Sigmoid colon (tissue), 7 donors: ENCODE measurements around the gene RIT2. TPM values are rescaled to one million over a fixed set of nuclear protein-coding genes. Genes with fewer than 3 reads are reported as not detected.

Experiments used
- DNase-seq: peaks from one replicate; pipeline ENCODE4 v3.0.0-alpha.2; 2019
- H3K27ac ChIP-seq, 4 donors: fragments of 200-600 bp; sonication (generic); one replicate each; pipeline ENCODE4 v1.5.1; 2016 to 2019; ENCODE audit warnings: mild to moderate bottlenecking in 1 of 4
- H3K27me3 ChIP-seq, 3 donors: fragments of 200-600 bp; sonication (generic); one replicate each; pipeline ENCODE4 v1.5.1; 2019; ENCODE audit warnings: mild to moderate bottlenecking in 1 of 3
- H3K36me3 ChIP-seq, 4 donors: fragments of 200-600 bp; sonication (generic); one replicate each; pipeline ENCODE4 v1.5.1; 2016 to 2019
- H3K4me1 ChIP-seq, 4 donors: fragments of 200-600 bp; sonication (generic); one replicate each; pipeline ENCODE4 v1.5.1; 2017 to 2019
- H3K4me3 ChIP-seq, 4 donors: fragments of 200-600 bp; sonication (generic); one replicate each; pipeline ENCODE4 v1.5.1; 2017 to 2019; ENCODE audit warnings: mild to moderate bottlenecking in 2 of 4, moderate library complexity in 1 of 4
- H3K9me3 ChIP-seq, 4 donors: fragments of 200-600 bp in 3 of 4; sonication (generic) in 3 of 4; one replicate each; pipeline versions ENCODE4 v1.5.1 to v1.6.1; 2013 to 2019
- EP300 ChIP-seq, 4 donors: sonication (generic); formaldehyde crosslinking; IDR thresholded peaks; one replicate each; pipeline ENCODE4 v1.6.1; 2017; ENCODE audit warnings: antibody characterized with exemption in 4 of 4
- POLR2A ChIP-seq, 2 donors: fragments of 450-650 bp; IDR thresholded peaks; one replicate each; pipeline ENCODE4 v1.6.1; 2016; ENCODE audit warnings: antibody characterized with exemption in 2 of 2, mild to moderate bottlenecking in 2 of 2, moderate library complexity in 2 of 2
- POLR2AphosphoS5 ChIP-seq, 4 donors: sonication (generic); formaldehyde crosslinking; IDR thresholded peaks; one replicate each; pipeline ENCODE4 v1.6.1; 2017; ENCODE audit warnings: antibody characterized with exemption in 4 of 4
- WGBS, 2 donors: extraction: QIAGEN DNeasy Blood & Tissue Kit; methylation state at CpG; one replicate each; pipeline ENCODE4 v1.1.7; 2013; 5-methylcytosine and 5-hydroxymethylcytosine counted together
- intact Hi-C: fragments of 100-400 bp; cut with DNase I; formaldehyde crosslinking; loops from one replicate; pipeline ENCODE4 v1.15.1; 2023
- polyA plus RNA-seq, 3 donors: library from polyadenylated mRNA; stranded (reverse); fragments of 200-250 nt; gene quantifications; one replicate each; pipeline ENCODE4 v1.2.3, GENCODE V29; 2013
- total RNA-seq, 4 donors: library from RNA; depleted of rRNA; stranded (reverse); fragments of >200 nt; gene quantifications; one replicate each; pipeline ENCODE4 v1.1.0, GENCODE V29; 2016
- TF ChIP-seq, protein P1 (sequence below), 4 experiments: fragments of 450-650 bp in 3 of 4; fragments of 200-600 bp in 1 of 4; IDR thresholded peaks; one replicate each; pipeline ENCODE4 v1.5.1; 2016 to 2019; ENCODE audit warnings: antibody characterized with exemption in 4 of 4, mild to moderate bottlenecking in 3 of 4, moderate library complexity in 2 of 4
- donor health status: healthy with polysubstance abuse.
- donor health status: Bipolar disorder and iron deficiency.
- donor health status: healthy.

Gene RIT2
- total and polyA plus RNA-seq, 7 donors, result 0.17 to 1.8 TPM; not detected in 5

GRCh38 chr18:42821492-42821891 is 294.0 kb downstream of the RIT2 start:
- no peak for TF ChIP-seq POLR2A (IDR thresholded peaks at IDR 0.05)
- TF ChIP-seq, protein P1, sequence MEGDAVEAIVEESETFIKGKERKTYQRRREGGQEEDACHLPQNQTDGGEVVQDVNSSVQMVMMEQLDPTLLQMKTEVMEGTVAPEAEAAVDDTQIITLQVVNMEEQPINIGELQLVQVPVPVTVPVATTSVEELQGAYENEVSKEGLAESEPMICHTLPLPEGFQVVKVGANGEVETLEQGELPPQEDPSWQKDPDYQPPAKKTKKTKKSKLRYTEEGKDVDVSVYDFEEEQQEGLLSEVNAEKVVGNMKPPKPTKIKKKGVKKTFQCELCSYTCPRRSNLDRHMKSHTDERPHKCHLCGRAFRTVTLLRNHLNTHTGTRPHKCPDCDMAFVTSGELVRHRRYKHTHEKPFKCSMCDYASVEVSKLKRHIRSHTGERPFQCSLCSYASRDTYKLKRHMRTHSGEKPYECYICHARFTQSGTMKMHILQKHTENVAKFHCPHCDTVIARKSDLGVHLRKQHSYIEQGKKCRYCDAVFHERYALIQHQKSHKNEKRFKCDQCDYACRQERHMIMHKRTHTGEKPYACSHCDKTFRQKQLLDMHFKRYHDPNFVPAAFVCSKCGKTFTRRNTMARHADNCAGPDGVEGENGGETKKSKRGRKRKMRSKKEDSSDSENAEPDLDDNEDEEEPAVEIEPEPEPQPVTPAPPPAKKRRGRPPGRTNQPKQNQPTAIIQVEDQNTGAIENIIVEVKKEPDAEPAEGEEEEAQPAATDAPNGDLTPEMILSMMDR (IDR thresholded peaks at IDR 0.05), result no peak
- no peak for TF ChIP-seq EP300 (IDR thresholded peaks at IDR 0.05)
- no peak for TF ChIP-seq POLR2AphosphoS5 (IDR thresholded peaks at IDR 0.05)
- WGBS, 2 donors, result 94 to 97% methylated on average over 4 of the region's 4 CpGs
- no peak overlapping the region for H3K27ac ChIP-seq
- peaks cover 0 to 2% (median 0%) of the 10 kb centered on the region in 4 donors for H3K9me3 ChIP-seq
- DNase-seq, result no peak
- H3K36me3 ChIP-seq, result no peaks in the 10 kb centered on the region
- intact Hi-C loops, result no loop called here
- H3K4me3 ChIP-seq, result no peak overlapping the region
- no peaks in the 10 kb centered on the region for H3K27me3 ChIP-seq
- H3K4me1 ChIP-seq, result no peaks in the 10 kb centered on the region

- DNase-seq, result no peak
- no peak for TF ChIP-seq POLR2A (IDR thresholded peaks at IDR 0.05)
- Histone ChIP-seq H3K4me1 (no peaks in the 10 kb centered on the region), H3K27me3 (no peaks in the 10 kb centered on the region), H3K36me3 (no peaks in the 10 kb centered on the region), H3K4me3 (no peak overlapping the region), H3K27ac (no peak overlapping the region), H3K9me3 (no peaks in the 10 kb centered on the region)
- WGBS, 2 donors, result 85 to 86% methylated on average over 4 of the region's 4 CpGs
- intact Hi-C loops, result no loop called here
Observed at GRCh38 chr18:42814618-42815017, 300.9 kb downstream of the RIT2 start.

DNA sequence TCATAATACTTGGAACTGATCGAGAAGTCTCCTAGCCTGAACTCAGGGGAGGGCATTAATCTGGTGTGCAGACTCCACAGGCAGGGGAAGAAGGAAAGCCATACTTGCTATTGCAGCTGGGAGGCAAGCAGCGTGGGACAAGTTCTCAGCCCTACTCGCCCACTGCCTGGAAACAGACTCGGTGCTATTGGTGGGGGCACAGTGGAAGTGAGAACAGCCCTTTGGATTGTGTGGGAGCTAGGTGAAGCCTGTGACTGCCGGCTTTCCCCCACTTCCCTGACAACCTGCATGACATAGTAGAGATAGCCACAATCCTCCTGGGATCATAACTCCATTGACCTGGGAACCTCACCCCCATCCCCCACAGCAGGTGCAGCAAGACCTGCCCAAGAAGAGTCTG is 301.3 kb downstream of the RIT2 start:
- Histone ChIP-seq H3K4me1 (no peaks in the 10 kb centered on the region), H3K27me3 (no peaks in the 10 kb centered on the region), H3K36me3 (no peaks in the 10 kb centered on the region), H3K27ac (no peak overlapping the region), H3K4me3 (no peak overlapping the region), H3K9me3 (no peaks in the 10 kb centered on the region)
- intact Hi-C loops, result no loop called here
- WGBS, 2 donors, result 89 to 90% methylated on average over 5 of the region's 5 CpGs
- DNase-seq, result no peak
- no peak for TF ChIP-seq EP300 (IDR thresholded peaks at IDR 0.05)
- no peak for TF ChIP-seq POLR2AphosphoS5 (IDR thresholded peaks at IDR 0.05)
- TF ChIP-seq, protein P1 (IDR thresholded peaks at IDR 0.05), result no peak

GRCh38 chr18:42813570-42813969 is 301.9 kb downstream of the RIT2 start:
- no peak overlapping the region for H3K27ac ChIP-seq
- no peaks in the 10 kb centered on the region for H3K9me3 ChIP-seq
- H3K4me1 ChIP-seq, result no peaks in the 10 kb centered on the region
- no peaks in the 10 kb centered on the region for H3K36me3 ChIP-seq
- H3K4me3 ChIP-seq, result no peak overlapping the region
- 57 to 75% methylated on average over 4 of the region's 4 CpGs for WGBS, 2 donors
- no peak for DNase-seq
- intact Hi-C loops, result no loop called here
- no peaks in the 10 kb centered on the region for H3K27me3 ChIP-seq
- TF ChIP-seq EP300 (IDR thresholded peaks at IDR 0.05) (no peak), POLR2AphosphoS5 (IDR thresholded peaks at IDR 0.05) (no peak), POLR2A (IDR thresholded peaks at IDR 0.05) (no peak)
- TF ChIP-seq, protein P1 (IDR thresholded peaks at IDR 0.05), result no peak

DNA sequence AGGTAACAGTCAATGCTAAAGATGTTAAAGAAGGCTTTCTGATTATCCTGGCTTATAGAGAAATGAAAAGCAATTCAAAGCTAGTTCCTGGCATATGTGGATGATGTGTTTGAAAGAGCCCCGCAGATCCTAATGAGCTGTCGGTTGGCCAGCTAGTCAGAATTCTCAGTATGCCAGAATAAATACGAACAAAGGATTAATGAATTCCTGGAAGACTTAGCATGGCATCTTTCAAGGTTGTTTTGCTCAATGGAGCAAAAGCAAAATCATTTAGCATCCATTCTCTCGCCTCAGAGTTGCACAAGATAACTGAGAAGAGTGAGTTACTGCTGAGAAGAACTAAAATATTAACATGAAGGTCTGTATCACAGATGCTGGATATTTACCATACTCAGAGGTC is 307.6 kb downstream of the RIT2 start:
- Histone ChIP-seq H3K36me3 (no peaks in the 10 kb centered on the region), H3K27ac (no peak overlapping the region), H3K27me3 (no peaks in the 10 kb centered on the region), H3K4me3 (no peak overlapping the region), H3K9me3 (no peaks in the 10 kb centered on the region), H3K4me1 (no peaks in the 10 kb centered on the region)
- intact Hi-C loops, result no loop called here
- DNase-seq, result no peak
- WGBS, 2 donors, result 74 to 80% methylated on average over 4 of the region's 4 CpGs
- no peak for TF ChIP-seq POLR2A (IDR thresholded peaks at IDR 0.05)
- TF ChIP-seq, protein P1 (IDR thresholded peaks at IDR 0.05), result no peak
